GM12891 (cell line): ENCODE data around the gene GADD45G.

Source experiments
- POLR2A ChIP-seq: IDR thresholded peaks from 2 replicates; pipeline ENCODE4 v1.6.1; 2011; ENCODE audit warnings: low read depth, low read length, control low read depth
- SPI1 ChIP-seq: IDR thresholded peaks from 2 replicates; pipeline ENCODE4 v1.6.1; 2011; ENCODE audit warnings: low read depth, low read length, control low read depth
- TAF1 ChIP-seq: IDR thresholded peaks from 2 replicates; pipeline ENCODE4 v1.6.1; 2011; ENCODE audit warnings: low read depth, low read length, control low read depth

DNA sequence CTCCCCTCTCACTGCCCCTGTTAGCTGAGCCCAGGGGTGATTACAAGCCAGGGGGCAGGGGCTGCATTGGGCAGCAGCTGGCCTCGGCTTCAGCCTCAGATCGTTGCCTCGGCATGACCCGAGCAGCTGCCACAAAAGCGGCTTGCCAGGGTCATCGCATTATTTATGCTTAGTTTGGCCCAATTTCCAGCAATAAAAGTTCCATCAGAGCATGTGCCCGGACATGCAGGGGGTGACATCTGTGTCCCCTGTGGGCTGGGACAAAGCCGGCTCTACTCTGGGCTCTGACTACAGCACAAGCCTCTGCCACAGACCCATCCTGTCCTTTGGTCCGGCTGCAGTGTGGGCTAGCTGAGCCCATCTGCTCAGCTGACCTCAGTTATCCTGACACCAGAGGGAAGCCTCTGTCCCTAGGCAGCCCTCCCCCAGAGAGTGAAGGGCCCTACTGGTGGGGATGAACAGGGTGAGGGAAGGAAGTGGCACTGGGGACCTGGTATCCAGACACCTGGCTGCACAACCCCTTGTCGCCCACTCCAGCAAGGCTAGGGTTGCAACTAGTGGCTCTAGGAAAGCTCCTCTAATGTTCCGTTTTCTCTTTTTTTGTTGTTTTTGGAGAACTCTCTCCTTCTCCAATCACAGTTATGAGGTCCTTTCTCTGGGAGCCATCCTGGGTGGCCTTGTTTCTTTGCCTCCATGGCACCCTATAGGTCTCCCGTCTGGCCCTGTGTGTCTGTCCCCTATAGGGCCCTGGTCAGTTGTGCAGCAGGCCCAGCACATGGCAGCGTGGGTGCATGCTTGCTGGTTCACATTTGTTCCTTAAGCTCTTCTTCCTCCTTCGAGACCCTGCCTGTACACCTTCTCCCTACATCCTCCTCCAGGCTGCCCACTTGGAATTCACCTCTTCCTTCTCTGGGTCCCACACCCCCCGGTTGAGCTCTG lies 13.3 kb upstream of the GADD45G start:
- TF ChIP-seq POLR2A (no peak), SPI1 (no peak), TAF1 (no peak)
